Caco-2 (cell line): ENCODE results near the gene SCGB3A1. TPM values are rescaled to one million over a fixed set of nuclear protein-coding genes. Genes with fewer than 3 reads are reported as not detected.

ENCODE experiments used
- BruUV-seq: library from RNA; stranded (reverse); fragments of 400-500 nt; replicated peaks from 2 replicates; lab custom pipeline; 2021; lab: Mats Ljungman, UMichigan
- CTCF ChIA-PET: fragments of 300-600 bp; sonication (Branson Sonifier 250); formaldehyde crosslinking; loops from one replicate; lab custom pipeline; 2022; ENCODE audit warnings: antibody characterized with exemption; lab: Charles Lee
- POLR2A ChIA-PET: fragments of 300-600 bp; sonication (Branson Sonifier 250); formaldehyde crosslinking; loops from one replicate; lab custom pipeline; 2022; ENCODE audit warnings: antibody characterized with exemption; lab: Charles Lee
- DNase-seq, 2 experiments: peaks; one replicate each; pipeline versions ENCODE4 v3.0.0 to v3.0.0-alpha.2; 2020 to 2022
- H3K27me3 ChIP-seq: replicated peaks from 2 replicates; pipeline ENCODE4 v1.6.0; 2011; ENCODE audit warnings: low read length; ENCODE audit not compliant: control insufficient read depth, insufficient read depth
- H3K36me3 ChIP-seq: 2 replicates; pipeline ENCODE4 v1.5.1; 2011; ENCODE audit warnings: low read length; ENCODE audit not compliant: control insufficient read depth, insufficient read depth
- H3K4me1 ChIP-seq: fragments of 250-450 bp; sonication (Bioruptor Pico); 2 replicates; pipeline ENCODE4 v1.5.1; 2020; ENCODE audit warnings: mild to moderate bottlenecking
- H3K4me3 ChIP-seq: 2 replicates; pipeline ENCODE4 v1.5.1; 2011; ENCODE audit warnings: low read depth, mild to moderate bottlenecking, control low read depth, low read length
- H3K9me3 ChIP-seq: fragments of 250-450 bp; sonication (Bioruptor Pico); 2 replicates; pipeline ENCODE4 v1.5.1; 2020; ENCODE audit warnings: mild to moderate bottlenecking, moderate library complexity
- H3K27ac Mint-ChIP-seq: one replicate; pipeline ENCODE4 v1.8.0; 2022; ENCODE audit warnings: mixed read lengths; ENCODE audit not compliant: unreplicated experiment
- H3K27me3 Mint-ChIP-seq: one replicate; pipeline ENCODE4 v1.8.0; 2022; ENCODE audit warnings: mixed read lengths; ENCODE audit not compliant: insufficient read depth, unreplicated experiment
- H3K36me3 Mint-ChIP-seq: one replicate; pipeline ENCODE4 v1.8.0; 2022; ENCODE audit warnings: mild to moderate bottlenecking, mixed read lengths; ENCODE audit not compliant: insufficient read depth, unreplicated experiment
- H3K4me1 Mint-ChIP-seq: one replicate; pipeline ENCODE4 v1.8.0; 2022; ENCODE audit warnings: low read depth, mixed read lengths; ENCODE audit not compliant: unreplicated experiment
- H3K4me3 Mint-ChIP-seq: one replicate; pipeline ENCODE4 v1.8.0; 2022; ENCODE audit warnings: mild to moderate bottlenecking, moderate library complexity, mixed read lengths; ENCODE audit not compliant: unreplicated experiment
- H3K9me3 Mint-ChIP-seq: one replicate; pipeline ENCODE4 v1.8.0; 2022; ENCODE audit warnings: mixed read lengths; ENCODE audit not compliant: unreplicated experiment
- intact Hi-C: fragments of 100-400 bp; cut with micrococcal nuclease; formaldehyde crosslinking; loops from one replicate; pipeline ENCODE4 v1.10.0; 2022; ENCODE audit not compliant: unreplicated experiment
- total RNA-seq: library from RNA; stranded (reverse); gene quantifications from 2 replicates; pipeline ENCODE4 v1.2.3, GENCODE V29; 2022
- TF ChIP-seq, protein P1 (sequence below), 2 experiments: fragments of 200-600 bp in 1 of 2; IDR thresholded peaks; 1 replicate in 1 of 2; 2 replicates in 1 of 2; pipeline versions ENCODE4 v1.5.1 to v1.8.0; 2011 to 2022; ENCODE audit warnings: antibody characterized with exemption in 1 of 2, control low read depth in 1 of 2, inconsistent platforms in 1 of 2, low read depth in 1 of 2, low read length in 1 of 2, mild to moderate bottlenecking in 1 of 2, moderate library complexity in 1 of 2; ENCODE audit not compliant: insufficient read depth in 1 of 2, severe bottlenecking in 1 of 2, unreplicated experiment in 1 of 2

Gene SCGB3A1
- total RNA-seq, 1 experiment from 2014 or later = not detected

DNA sequence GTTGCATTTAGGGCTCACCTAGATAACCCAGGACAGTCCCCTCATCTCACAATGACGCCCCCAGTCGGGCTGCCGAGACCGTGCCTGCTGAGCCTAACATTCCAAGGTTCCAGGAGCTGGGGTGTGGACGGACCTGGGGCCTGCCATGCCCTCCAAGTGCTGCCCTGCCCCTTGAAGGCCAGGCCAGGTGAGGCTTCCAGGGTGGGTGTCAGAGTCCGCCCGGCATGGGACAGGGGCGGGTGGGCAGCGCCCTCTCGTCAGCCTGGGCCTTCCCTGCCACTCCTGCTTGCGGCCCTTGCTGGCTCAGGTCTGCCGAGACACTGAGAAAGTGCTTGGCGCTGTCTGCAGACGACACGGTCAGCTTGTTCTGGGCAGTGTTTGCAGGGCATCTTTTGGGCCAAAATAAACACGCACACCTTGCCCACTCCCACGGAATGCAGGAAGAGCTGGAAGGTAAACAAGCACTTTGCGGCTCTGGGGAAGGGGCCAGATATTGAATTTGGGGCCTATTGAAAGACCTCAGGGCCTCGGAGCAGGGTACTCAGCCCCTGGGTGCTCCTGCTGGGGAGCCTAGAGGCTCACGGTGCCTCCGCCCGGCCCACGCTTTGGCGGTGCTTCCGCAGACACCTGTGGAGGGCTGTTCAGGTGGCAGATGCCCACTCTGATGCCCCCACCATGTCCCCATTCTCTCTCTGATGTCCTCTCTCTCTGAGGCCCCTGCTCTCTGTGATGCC is 4.2 kb upstream of the SCGB3A1 start:
- ChIA-PET POLR2A (no interaction called here), CTCF (no interaction called here)
- no TSS peak for BruUV-seq
- Histone ChIP-seq H3K4me1 (no peaks in the 10 kb centered on the region), H3K36me3 (no peaks in the 10 kb centered on the region), H3K9me3 (no peaks in the 10 kb centered on the region), H3K4me3 (no peak overlapping the region), H3K27me3 (no peaks in the 10 kb centered on the region)
- Mint-ChIP-seq H3K27ac (no peak overlapping the region), H3K4me3 (no peak overlapping the region), H3K36me3 (no peaks in the 10 kb centered on the region), H3K4me1 (no peaks in the 10 kb centered on the region), H3K27me3 (peaks cover 3% of the 10 kb centered on the region), H3K9me3 (no peaks in the 10 kb centered on the region)
- intact Hi-C loops = no loop called here
- no peak for DNase-seq
- TF ChIP-seq, protein P1, sequence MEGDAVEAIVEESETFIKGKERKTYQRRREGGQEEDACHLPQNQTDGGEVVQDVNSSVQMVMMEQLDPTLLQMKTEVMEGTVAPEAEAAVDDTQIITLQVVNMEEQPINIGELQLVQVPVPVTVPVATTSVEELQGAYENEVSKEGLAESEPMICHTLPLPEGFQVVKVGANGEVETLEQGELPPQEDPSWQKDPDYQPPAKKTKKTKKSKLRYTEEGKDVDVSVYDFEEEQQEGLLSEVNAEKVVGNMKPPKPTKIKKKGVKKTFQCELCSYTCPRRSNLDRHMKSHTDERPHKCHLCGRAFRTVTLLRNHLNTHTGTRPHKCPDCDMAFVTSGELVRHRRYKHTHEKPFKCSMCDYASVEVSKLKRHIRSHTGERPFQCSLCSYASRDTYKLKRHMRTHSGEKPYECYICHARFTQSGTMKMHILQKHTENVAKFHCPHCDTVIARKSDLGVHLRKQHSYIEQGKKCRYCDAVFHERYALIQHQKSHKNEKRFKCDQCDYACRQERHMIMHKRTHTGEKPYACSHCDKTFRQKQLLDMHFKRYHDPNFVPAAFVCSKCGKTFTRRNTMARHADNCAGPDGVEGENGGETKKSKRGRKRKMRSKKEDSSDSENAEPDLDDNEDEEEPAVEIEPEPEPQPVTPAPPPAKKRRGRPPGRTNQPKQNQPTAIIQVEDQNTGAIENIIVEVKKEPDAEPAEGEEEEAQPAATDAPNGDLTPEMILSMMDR (IDR thresholded peaks at IDR 0.05; ENCODE audit: insufficient read depth in 1 of 2, low read depth in 1 of 2, low read length in 1 of 2, severe bottlenecking in 1 of 2, unreplicated experiment in 1 of 2) = no peak

DNA sequence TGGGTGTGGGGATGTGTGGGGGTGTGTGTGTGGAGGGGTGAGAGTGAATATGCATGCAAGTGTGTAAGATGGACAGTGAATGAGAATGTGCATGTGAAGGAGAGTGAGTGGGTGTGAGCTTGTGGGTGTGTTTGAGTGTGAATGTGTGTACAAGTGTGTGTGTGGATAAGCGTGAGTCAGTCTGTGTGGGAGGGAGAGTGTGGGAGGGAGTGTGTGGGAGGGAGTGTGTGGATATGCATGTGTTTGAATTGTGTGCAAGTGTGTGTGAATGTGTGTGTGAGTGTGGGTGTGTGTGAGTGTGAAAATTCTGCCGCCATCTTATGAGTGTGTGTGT is 3.7 kb upstream of the SCGB3A1 start:
- H3K4me1 Mint-ChIP-seq = no peaks in the 10 kb centered on the region
- Histone ChIP-seq H3K9me3 (no peaks in the 10 kb centered on the region), H3K4me3 (no peak overlapping the region), H3K27me3 (no peaks in the 10 kb centered on the region), H3K4me1 (no peaks in the 10 kb centered on the region), H3K36me3 (no peaks in the 10 kb centered on the region)
- no peak overlapping the region for H3K4me3 Mint-ChIP-seq
- ChIA-PET CTCF (no interaction called here), POLR2A (no interaction called here)
- no peak for DNase-seq
- H3K27ac Mint-ChIP-seq = no peak overlapping the region
- no TSS peak for BruUV-seq
- intact Hi-C loops = no loop called here
- TF ChIP-seq, protein P1 (IDR thresholded peaks at IDR 0.05; ENCODE audit: insufficient read depth in 1 of 2, low read depth in 1 of 2, low read length in 1 of 2, severe bottlenecking in 1 of 2, unreplicated experiment in 1 of 2) = no peak
- no peaks in the 10 kb centered on the region for H3K9me3 Mint-ChIP-seq
- H3K36me3 Mint-ChIP-seq = no peaks in the 10 kb centered on the region
- peaks cover 3% of the 10 kb centered on the region for H3K27me3 Mint-ChIP-seq

DNA sequence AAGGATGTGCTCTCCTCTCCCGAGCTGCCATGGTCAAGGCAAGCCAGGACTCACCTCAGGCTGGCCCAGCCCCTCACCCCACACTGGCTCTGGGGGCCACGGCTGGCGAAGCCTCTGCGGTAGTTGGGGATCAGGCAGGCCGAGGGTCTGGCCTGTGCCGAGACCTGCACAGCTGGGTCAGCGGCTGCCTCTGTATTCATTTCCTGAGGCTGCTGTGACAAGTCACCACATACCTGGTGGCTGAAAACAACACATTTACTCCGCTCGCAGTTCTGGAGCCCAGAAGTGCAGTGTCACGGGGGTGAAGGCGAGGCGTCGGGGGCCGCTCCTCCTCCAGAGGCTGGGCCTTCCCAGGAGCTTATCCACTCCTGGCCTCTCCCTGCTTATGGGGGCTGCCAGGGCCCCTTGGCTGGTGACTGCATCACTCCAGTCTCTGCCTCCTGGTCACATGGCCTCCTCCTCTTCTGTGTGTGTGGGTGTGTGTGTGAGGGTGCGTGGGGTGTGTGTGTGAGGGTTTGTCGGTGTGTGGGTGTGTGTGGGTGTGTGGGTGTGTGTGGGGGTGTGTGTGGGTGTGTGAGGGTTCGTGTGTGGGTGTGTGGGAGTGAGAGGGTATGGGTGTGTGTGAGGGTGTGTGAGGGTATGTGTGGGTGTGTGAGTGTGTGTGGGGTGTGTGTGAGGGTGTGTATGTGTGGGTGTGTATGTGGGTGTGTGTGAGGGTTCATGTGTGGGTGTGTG is 3.2 kb upstream of the SCGB3A1 start:
- H3K4me3 Mint-ChIP-seq = no peak overlapping the region
- no peak for DNase-seq

More for the DNA sequence above, 3.2 kb upstream of the SCGB3A1 start:
- intact Hi-C loops = no loop called here
- H3K27ac Mint-ChIP-seq = no peak overlapping the region
- H3K27me3 Mint-ChIP-seq = peaks cover 3% of the 10 kb centered on the region
- TF ChIP-seq, protein P1 (IDR thresholded peaks at IDR 0.05; ENCODE audit: insufficient read depth in 1 of 2, low read depth in 1 of 2, low read length in 1 of 2, severe bottlenecking in 1 of 2, unreplicated experiment in 1 of 2) = no peak
- no TSS peak for BruUV-seq
- no peaks in the 10 kb centered on the region for H3K9me3 Mint-ChIP-seq
- Histone ChIP-seq H3K4me3 (no peak overlapping the region), H3K27me3 (no peaks in the 10 kb centered on the region), H3K36me3 (no peaks in the 10 kb centered on the region), H3K9me3 (no peaks in the 10 kb centered on the region), H3K4me1 (no peaks in the 10 kb centered on the region)
- H3K4me1 Mint-ChIP-seq = no peaks in the 10 kb centered on the region
- ChIA-PET CTCF (no interaction called here), POLR2A (no interaction called here)
- H3K36me3 Mint-ChIP-seq = no peaks in the 10 kb centered on the region
